K562 (cell line): ENCODE measurements around the gene EML5.

Source experiments
- CBX3 ChIP-seq, 2 experiments: IDR thresholded peaks; 1 replicate in 1 of 2; 2 replicates in 1 of 2; pipeline ENCODE4 v1.6.1; 2012; ENCODE audit warnings: inconsistent platforms in 2 of 2, low read length in 2 of 2, borderline replicate concordance in 1 of 2, control low read depth in 1 of 2
- EWSR1 ChIP-seq: fragments of 450-650 bp; IDR thresholded peaks from 2 replicates; pipeline ENCODE4 v1.6.1; 2018; ENCODE audit warnings: borderline replicate concordance, mild to moderate bottlenecking, low read depth, moderate library complexity; ENCODE audit not compliant: partially characterized antibody
- JUNB ChIP-seq: fragments of 450-650 bp; formaldehyde crosslinking; conservative IDR thresholded peaks from 2 replicates; pipeline ENCODE4 v1.4.0; 2020; ENCODE audit warnings: mild to moderate bottlenecking
- NFIC ChIP-seq: fragments of 450-650 bp; IDR thresholded peaks from 2 replicates; pipeline ENCODE4 v1.6.1; 2017; ENCODE audit warnings: mild to moderate bottlenecking, inconsistent platforms
- PML ChIP-seq: IDR thresholded peaks from 2 replicates; pipeline ENCODE4 v1.6.1; 2012; ENCODE audit warnings: low read length, inconsistent platforms
- POLR2A ChIP-seq: fragments of 450-650 bp; conservative IDR thresholded peaks from 2 replicates; pipeline ENCODE4 v1.6.1; 2016
- RFX5 ChIP-seq: IDR thresholded peaks from 2 replicates; pipeline ENCODE4 v1.6.1; 2011; ENCODE audit warnings: low read depth, mild to moderate bottlenecking, improper control_type of control experiment, low read length
- TBL1XR1 ChIP-seq, 2 experiments: IDR thresholded peaks; 2 replicates each; pipeline ENCODE4 v1.6.1; 2012; ENCODE audit warnings: improper control_type of control experiment in 2 of 2, low read length in 2 of 2, mild to moderate bottlenecking in 1 of 2
- ZBTB8A ChIP-seq: fragments of 450-650 bp; IDR thresholded peaks from 2 replicates; pipeline ENCODE4 v1.6.1; 2018; ENCODE audit warnings: mild to moderate bottlenecking, moderate library complexity; ENCODE audit not compliant: partially characterized antibody
- ZNF583 ChIP-seq: fragments of 250-450 bp; sonication (Bioruptor Pico); IDR thresholded peaks from 2 replicates; pipeline ENCODE4 v1.4.0; 2020
- TF ChIP-seq, protein P1 (sequence below): fragments of 450-650 bp; formaldehyde crosslinking; IDR thresholded peaks from 2 replicates; pipeline ENCODE4 v1.4.0; 2022; ENCODE audit warnings: missing genetic modification characterization
- TF ChIP-seq, protein P2 (sequence below): sonication (generic); formaldehyde crosslinking; IDR thresholded peaks from 2 replicates; pipeline ENCODE4 v1.8.0; 2022; ENCODE audit warnings: mild to moderate bottlenecking, low read depth, missing genetic modification reagents

DNA sequence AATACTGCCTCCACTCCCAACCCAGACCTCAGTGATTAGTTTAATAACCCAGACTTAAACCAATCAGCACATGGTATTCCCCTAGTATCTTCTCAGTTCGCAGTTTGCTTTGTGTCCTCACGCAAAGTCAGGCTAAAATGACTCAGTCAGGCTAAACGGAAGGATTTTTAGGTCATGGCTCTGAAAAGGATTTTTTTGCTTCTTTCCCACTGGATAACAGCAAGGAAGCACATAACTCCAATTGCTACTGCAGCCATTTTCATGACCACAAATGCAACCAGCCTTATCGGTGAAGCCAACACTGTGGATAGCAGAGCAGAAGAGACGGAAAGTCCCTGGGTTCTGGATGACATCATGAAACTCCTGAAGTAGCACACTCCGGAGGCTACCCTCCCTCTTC is 162.2 kb downstream of the EML5 start:
- TF ChIP-seq JUNB (CRISPR knock-in tag): no peak
- TF ChIP-seq ZBTB8A: no peak
- no peak for TF ChIP-seq ZNF583 (CRISPR knock-in tag)
- no peak for TF ChIP-seq RFX5
- no peak for TF ChIP-seq NFIC
- TF ChIP-seq, protein P1, sequence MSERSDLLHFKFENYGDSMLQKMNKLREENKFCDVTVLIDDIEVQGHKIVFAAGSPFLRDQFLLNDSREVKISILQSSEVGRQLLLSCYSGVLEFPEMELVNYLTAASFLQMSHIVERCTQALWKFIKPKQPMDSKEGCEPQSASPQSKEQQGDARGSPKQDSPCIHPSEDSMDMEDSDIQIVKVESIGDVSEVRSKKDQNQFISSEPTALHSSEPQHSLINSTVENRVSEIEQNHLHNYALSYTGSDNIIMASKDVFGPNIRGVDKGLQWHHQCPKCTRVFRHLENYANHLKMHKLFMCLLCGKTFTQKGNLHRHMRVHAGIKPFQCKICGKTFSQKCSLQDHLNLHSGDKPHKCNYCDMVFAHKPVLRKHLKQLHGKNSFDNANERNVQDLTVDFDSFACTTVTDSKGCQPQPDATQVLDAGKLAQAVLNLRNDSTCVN (CRISPR knock-in tag): no peak
- no peak for TF ChIP-seq POLR2A
- TF ChIP-seq, protein P2, sequence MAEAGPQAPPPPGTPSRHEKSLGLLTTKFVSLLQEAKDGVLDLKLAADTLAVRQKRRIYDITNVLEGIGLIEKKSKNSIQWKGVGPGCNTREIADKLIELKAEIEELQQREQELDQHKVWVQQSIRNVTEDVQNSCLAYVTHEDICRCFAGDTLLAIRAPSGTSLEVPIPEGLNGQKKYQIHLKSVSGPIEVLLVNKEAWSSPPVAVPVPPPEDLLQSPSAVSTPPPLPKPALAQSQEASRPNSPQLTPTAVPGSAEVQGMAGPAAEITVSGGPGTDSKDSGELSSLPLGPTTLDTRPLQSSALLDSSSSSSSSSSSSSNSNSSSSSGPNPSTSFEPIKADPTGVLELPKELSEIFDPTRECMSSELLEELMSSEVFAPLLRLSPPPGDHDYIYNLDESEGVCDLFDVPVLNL (CRISPR knock-in tag): no peak
- TF ChIP-seq CBX3 (IDR thresholded peaks at IDR 0.05; ENCODE audit: borderline replicate concordance in 1 of 2, low read length in 2 of 2): no peak
- no peak for TF ChIP-seq TBL1XR1 (IDR thresholded peaks at IDR 0.05; ENCODE audit: low read length in 2 of 2)
- no peak for TF ChIP-seq PML
- TF ChIP-seq EWSR1: no peak
